CD4-positive, CD25-positive, alpha-beta regulatory T cell (primary cell): ENCODE data around the gene HK1. TPM values are rescaled to one million over a fixed set of nuclear protein-coding genes. Genes with fewer than 3 reads are reported as not detected.
A peak's percentile ranks its signal among the peaks of the same experiment; 100 is the strongest.

Experiments used
- ATAC-seq, 2 donors: fragments of 150-1000 bp; cut with Tn5 transposase; one replicate each; pipeline ENCODE4 v1.10.0; 2021; ENCODE audit warnings: low read depth in 2 of 2, moderate number of reproducible peaks in 2 of 2, moderate library complexity in 1 of 2
- DNase-seq, 3 donors: peaks; one replicate each; pipeline versions ENCODE4 v3.0.0 to v3.0.0-alpha.2; 2012 to 2022; ENCODE audit warnings: mixed read lengths in 1 of 3
- H3K27ac ChIP-seq: one replicate; pipeline ENCODE4 v1.7.0; 2013; ENCODE audit warnings: mild to moderate bottlenecking, low read length; ENCODE audit not compliant: insufficient read depth, poor library complexity, severe bottlenecking
- H3K27me3 ChIP-seq: one replicate; pipeline ENCODE4 v1.7.0; 2013; ENCODE audit warnings: low read length; ENCODE audit not compliant: control insufficient read depth, insufficient read depth
- H3K36me3 ChIP-seq: one replicate; pipeline ENCODE4 v1.7.0; 2013; ENCODE audit warnings: mild to moderate bottlenecking, low read length, moderate library complexity; ENCODE audit not compliant: control insufficient read depth, insufficient read depth
- H3K4me1 ChIP-seq: 2 replicates; pipeline ENCODE4 v1.7.0; 2013; ENCODE audit warnings: mild to moderate bottlenecking, low read length; ENCODE audit not compliant: insufficient read depth, control insufficient read depth, poor library complexity, severe bottlenecking
- H3K4me3 ChIP-seq: one replicate; pipeline ENCODE4 v1.7.0; 2013; ENCODE audit warnings: low read depth, mild to moderate bottlenecking, low read length, moderate library complexity
- H3K9me3 ChIP-seq, 2 experiments: 1 replicate in 1 of 2; 2 replicates in 1 of 2; pipeline ENCODE4 v1.7.0; 2013; ENCODE audit warnings: low read length in 2 of 2, mild to moderate bottlenecking in 1 of 2, moderate library complexity in 1 of 2; ENCODE audit not compliant: control insufficient read depth in 2 of 2
- H3K27ac Mint-ChIP-seq, 3 donors: one replicate each; pipeline ENCODE4 v1.8.0; 2020 to 2022; ENCODE audit warnings: mild to moderate bottlenecking in 3 of 3, mixed read lengths in 3 of 3, moderate library complexity in 2 of 3
- H3K27me3 Mint-ChIP-seq: one replicate; pipeline ENCODE4 v1.8.0; 2022; ENCODE audit warnings: mild to moderate bottlenecking, mixed read lengths
- H3K36me3 Mint-ChIP-seq: one replicate; pipeline ENCODE4 v1.8.0; 2020; ENCODE audit warnings: mixed read lengths
- H3K4me1 Mint-ChIP-seq, 4 donors: one replicate each; pipeline ENCODE4 v1.8.0; 2020 to 2022; ENCODE audit warnings: mixed read lengths in 4 of 4, mild to moderate bottlenecking in 1 of 4
- H3K4me3 Mint-ChIP-seq, 4 donors: one replicate each; pipeline ENCODE4 v1.8.0; 2020 to 2022; ENCODE audit warnings: mild to moderate bottlenecking in 4 of 4, mixed read lengths in 4 of 4, moderate library complexity in 3 of 4
- H3K9me3 Mint-ChIP-seq, 7 donors: one replicate each; pipeline ENCODE4 v1.8.0; 2020 to 2022; ENCODE audit warnings: mixed read lengths in 7 of 7, mild to moderate bottlenecking in 3 of 7, moderate library complexity in 2 of 7
- polyA plus RNA-seq, 4 donors: library from polyadenylated mRNA; unstranded; fragments of 300-500 nt; fragmentation: Illumina TruSeq; gene quantifications; one replicate each; pipeline ENCODE4 v1.2.3, GENCODE V29; 2021
- total RNA-seq: library from RNA; stranded (reverse); gene quantifications from one replicate; pipeline ENCODE4 v1.2.3, GENCODE V29; 2022

Gene HK1
- total and polyA plus RNA-seq, 5 donors from 2014 or later = 86.4 to 115 (median 102) TPM

DNA sequence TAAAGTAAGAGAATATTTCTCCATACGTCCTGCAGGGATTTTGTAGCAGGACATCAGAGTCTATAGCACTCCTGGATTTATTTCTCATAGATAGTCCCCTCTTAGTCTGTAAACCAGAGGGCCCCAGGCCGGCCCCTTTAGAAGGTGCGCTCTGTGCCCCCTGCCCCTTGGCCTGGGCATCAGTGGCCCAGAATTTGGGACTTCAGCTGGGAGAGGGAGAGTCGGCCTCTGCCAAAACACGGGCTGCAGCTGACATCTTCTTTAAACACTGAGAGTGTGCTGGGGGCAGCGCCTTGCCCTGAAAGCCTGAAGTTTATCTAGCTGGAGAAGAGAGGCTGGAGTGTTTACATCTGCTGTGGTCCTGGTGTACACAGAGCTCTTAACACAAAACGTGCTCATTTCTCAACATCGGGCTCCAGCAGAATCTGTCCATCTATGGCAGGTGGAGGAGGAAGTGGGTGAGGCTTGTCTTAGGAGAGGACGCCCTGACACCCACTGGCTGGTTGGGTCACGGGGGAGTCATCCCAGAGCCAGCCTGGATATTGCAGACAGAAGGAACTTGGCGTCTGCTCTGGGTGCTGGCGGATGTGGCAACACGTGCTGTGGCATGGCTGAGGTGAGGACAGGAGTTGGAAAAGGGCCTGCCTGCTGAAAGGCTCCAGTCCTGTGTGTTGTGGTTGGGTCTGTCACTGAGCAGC is 143.5 kb downstream of the HK1 start:
- Histone ChIP-seq H3K4me1 (peaks cover 34% of the 10 kb centered on the region), H3K36me3 (no peaks in the 10 kb centered on the region), H3K27ac (no peak overlapping the region), H3K9me3 (no peaks in the 10 kb centered on the region), H3K27me3 (no peaks in the 10 kb centered on the region), H3K4me3 (no peak overlapping the region)
- H3K4me1 Mint-ChIP-seq = peaks cover 12 to 47% (median 33%) of the 10 kb centered on the region in 4 donors
- ATAC-seq (no peak), DNase-seq (no peak)
- H3K27ac Mint-ChIP-seq = peak overlapping the region; percentile 43 to 87 (median 54)
- peaks cover 0 to 4% (median 0%) of the 10 kb centered on the region in 7 donors for H3K9me3 Mint-ChIP-seq
- no peak overlapping the region for H3K4me3 Mint-ChIP-seq
- H3K27me3 Mint-ChIP-seq = peaks cover 7% of the 10 kb centered on the region
- H3K36me3 Mint-ChIP-seq = no peaks in the 10 kb centered on the region

DNA sequence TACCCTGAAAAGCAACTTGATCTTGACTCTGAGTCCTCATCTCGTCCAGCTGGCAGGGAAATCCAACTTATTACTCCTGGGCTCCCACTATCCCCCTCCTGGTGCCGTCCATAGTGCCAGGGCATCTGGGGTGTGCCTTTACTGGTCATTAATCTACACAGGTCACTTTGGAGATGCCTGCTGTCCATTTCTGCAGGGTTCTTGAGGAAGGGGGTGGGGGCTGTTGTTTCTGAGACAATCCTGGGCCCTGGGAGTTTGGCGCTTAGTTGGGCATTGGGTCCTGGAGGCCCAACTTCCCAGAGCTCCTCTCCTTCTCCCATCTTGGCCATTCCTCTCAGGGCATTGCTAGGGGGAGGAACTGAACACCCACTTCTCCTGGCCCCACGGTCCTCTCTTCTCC is 144.4 kb downstream of the HK1 start:
- Mint-ChIP-seq H3K9me3 (peaks cover 0 to 4% (median 0%) of the 10 kb centered on the region in 7 donors), H3K36me3 (peaks cover 3% of the 10 kb centered on the region), H3K27me3 (peaks cover 7% of the 10 kb centered on the region), H3K4me1 (peaks cover 12 to 56% (median 39%) of the 10 kb centered on the region in 4 donors), H3K4me3 (no peak overlapping the region), H3K27ac (no peak overlapping the region)
- peaks cover 43% of the 10 kb centered on the region for H3K4me1 ChIP-seq
- ATAC-seq (no peak), DNase-seq (no peak)
- H3K27me3 ChIP-seq = no peaks in the 10 kb centered on the region
- H3K9me3 ChIP-seq = no peaks in the 10 kb centered on the region
- H3K27ac ChIP-seq = no peak overlapping the region
- no peaks in the 10 kb centered on the region for H3K36me3 ChIP-seq
- H3K4me3 ChIP-seq = no peak overlapping the region

DNA sequence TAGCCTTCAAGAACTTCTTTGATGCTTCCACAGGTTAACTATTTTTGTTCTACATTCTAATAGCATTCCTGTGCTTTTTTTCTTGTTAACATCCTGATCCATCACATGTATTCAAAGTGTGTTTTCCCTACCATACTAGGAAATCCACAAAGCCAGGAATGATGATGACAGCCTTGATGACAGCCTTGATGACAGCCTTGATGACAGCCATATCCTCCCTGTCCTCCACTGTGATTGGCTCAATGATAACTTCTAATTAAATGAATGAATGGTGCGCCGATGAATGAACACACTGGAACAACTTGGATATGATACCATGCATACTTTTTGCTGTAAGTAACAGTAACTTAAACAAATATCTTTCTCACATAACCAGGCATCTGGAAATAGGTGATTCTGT is 146.7 kb downstream of the HK1 start:
- peak overlapping the region; percentile 43 for H3K4me3 ChIP-seq
- H3K36me3 ChIP-seq = no peaks in the 10 kb centered on the region
- H3K27ac Mint-ChIP-seq = peak overlapping the region; percentile 93 to 96 (median 94)
- peaks cover 0 to 4% (median 0%) of the 10 kb centered on the region in 7 donors for H3K9me3 Mint-ChIP-seq
- peaks cover 7% of the 10 kb centered on the region for H3K27me3 Mint-ChIP-seq
- no peaks in the 10 kb centered on the region for H3K27me3 ChIP-seq
- H3K9me3 ChIP-seq = no peaks in the 10 kb centered on the region
- peak overlapping the region; percentile 89 for H3K27ac ChIP-seq
- peak overlapping the region in 3 of 4 donors; percentile 15 to 71 (median 19) for H3K4me3 Mint-ChIP-seq
- peaks cover 43% of the 10 kb centered on the region for H3K4me1 ChIP-seq
- H3K36me3 Mint-ChIP-seq = peaks cover 3% of the 10 kb centered on the region
- H3K4me1 Mint-ChIP-seq = peaks cover 19 to 65% (median 43%) of the 10 kb centered on the region in 4 donors
- no peak for ATAC-seq
- no peak for DNase-seq

DNA sequence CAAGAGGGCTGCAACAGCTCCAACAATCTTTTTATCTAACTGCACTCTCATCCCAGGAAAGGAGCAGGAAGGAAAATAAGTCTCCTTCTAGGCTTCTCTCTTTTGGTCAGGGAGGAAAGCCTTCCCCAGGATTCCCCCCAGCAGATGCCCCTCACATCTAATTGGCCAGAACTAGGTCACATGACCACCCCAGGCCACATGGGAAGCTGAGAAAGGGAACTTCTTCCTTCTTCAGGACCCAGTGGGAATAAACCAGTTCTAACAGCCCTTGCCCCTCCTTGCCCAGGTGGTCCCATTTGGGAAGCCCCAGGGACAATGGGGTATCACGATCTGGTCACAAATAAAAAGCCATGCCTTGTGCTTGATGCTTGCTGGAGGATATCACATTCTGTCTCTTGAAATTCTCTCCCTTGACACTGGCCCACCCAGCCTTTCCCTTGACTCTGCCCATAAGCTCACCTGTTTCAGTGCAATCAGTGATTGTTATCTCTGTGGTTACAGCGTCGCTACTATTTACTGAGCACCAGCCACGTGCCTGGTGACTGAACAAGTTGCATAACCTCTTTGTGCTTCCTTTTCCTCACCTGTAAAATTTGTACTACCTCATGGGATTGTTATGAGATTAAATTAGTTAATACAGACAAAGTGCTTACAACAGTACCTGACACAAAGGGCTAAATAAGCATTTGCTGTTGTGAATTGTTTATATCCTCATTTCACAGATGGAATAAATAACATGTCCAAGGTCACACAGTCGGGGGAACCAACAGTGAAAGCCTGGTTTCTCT is 147.4 kb downstream of the HK1 start:
- peaks cover 7% of the 10 kb centered on the region for H3K27me3 Mint-ChIP-seq
- DNase-seq (peak; percentile 50 to 88 (median 82)), ATAC-seq (peak; percentile 92 to 93)
- H3K36me3 ChIP-seq = no peaks in the 10 kb centered on the region
- H3K4me1 ChIP-seq = peaks cover 43% of the 10 kb centered on the region
- no peaks in the 10 kb centered on the region for H3K9me3 ChIP-seq
- peaks cover 3% of the 10 kb centered on the region for H3K36me3 Mint-ChIP-seq
- H3K4me1 Mint-ChIP-seq = peaks cover 19 to 65% (median 43%) of the 10 kb centered on the region in 4 donors
- H3K4me3 Mint-ChIP-seq = peak overlapping the region; percentile 53 to 71 (median 58)
- H3K9me3 Mint-ChIP-seq = peaks cover 0 to 4% (median 0%) of the 10 kb centered on the region in 7 donors
- H3K27me3 ChIP-seq = no peaks in the 10 kb centered on the region
- H3K4me3 ChIP-seq = peak overlapping the region; percentile 54
- peak overlapping the region; percentile 93 to 94 (median 94) for H3K27ac Mint-ChIP-seq
- H3K27ac ChIP-seq = peak overlapping the region; percentile 89

DNA sequence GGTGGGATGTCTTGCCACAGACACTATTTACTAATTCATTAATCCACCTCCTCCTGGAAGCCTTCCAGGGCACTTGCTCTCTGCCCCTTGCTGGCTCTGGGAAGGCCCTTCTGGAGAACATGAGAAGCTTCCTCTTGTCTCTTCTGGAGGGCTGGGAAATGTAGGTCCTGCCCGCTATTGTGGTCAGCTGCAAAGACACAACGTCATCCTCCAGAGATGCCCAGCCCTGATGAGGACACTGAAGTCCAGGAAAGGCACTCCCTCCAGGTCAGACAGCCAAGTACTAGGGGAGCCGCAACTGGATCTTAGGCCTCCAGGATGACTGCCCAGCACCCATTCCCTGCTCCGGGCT is 148.1 kb downstream of the HK1 start:
- Histone ChIP-seq H3K27me3 (no peaks in the 10 kb centered on the region), H3K4me1 (peaks cover 43% of the 10 kb centered on the region), H3K9me3 (no peaks in the 10 kb centered on the region), H3K36me3 (no peaks in the 10 kb centered on the region), H3K27ac (peak overlapping the region; percentile 89), H3K4me3 (peak overlapping the region; percentile 54)
- peaks cover 3% of the 10 kb centered on the region for H3K36me3 Mint-ChIP-seq
- peaks cover 0 to 4% (median 0%) of the 10 kb centered on the region in 7 donors for H3K9me3 Mint-ChIP-seq
- peak overlapping the region in 2 of 4 donors; percentile 53 to 63 for H3K4me3 Mint-ChIP-seq
- H3K27ac Mint-ChIP-seq = peak overlapping the region; percentile 93 to 94 (median 94)
- H3K27me3 Mint-ChIP-seq = peaks cover 7% of the 10 kb centered on the region
- ATAC-seq (no peak), DNase-seq (no peak)
- H3K4me1 Mint-ChIP-seq = peaks cover 19 to 65% (median 43%) of the 10 kb centered on the region in 4 donors

DNA sequence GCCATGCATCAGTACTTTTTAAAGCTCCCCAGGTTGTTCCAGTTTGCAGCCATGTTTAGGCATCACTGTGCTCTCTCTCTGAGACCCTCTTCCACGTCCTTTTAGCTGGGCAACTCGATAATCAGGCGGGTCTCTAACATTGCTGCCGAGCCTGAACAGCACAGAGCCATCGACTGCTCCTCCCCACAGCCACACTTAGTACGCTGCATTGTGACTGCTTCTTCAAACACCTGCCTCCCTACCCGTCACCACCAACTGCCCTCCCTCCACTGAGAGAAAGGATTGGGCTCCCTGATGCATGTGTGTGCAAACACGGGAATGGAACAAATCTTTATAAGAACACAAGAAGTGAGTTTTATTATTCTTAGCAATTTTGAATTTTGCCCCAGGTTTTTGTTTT is 149.9 kb downstream of the HK1 start:
- Mint-ChIP-seq H3K27ac (peak overlapping the region; percentile 77 to 94 (median 93)), H3K4me1 (peaks cover 19 to 51% (median 37%) of the 10 kb centered on the region in 4 donors)

DNA sequence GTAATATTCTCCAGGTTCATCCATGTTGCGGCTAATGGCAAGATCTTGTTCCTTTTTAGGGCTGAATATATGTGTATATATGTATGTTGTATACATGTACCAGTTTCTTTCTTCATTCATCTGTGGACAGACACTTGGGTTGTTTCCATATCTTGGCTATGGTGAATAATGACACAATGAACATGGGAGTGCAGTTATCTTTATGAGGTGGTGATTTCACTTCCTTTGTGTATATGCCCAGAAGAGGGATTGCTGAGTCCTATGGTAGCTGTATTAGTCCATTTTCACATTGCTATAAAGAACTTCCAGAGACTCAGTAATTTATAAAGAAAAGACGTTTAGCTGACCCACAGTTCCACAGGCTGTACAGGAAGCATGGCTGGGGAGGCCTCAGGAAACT is 155.9 kb downstream of the HK1 start:
- no peaks in the 10 kb centered on the region for H3K4me1 ChIP-seq
- no peak for ATAC-seq
- H3K4me1 Mint-ChIP-seq = no peaks in the 10 kb centered on the region

More for the DNA sequence above, 149.9 kb downstream of the HK1 start:
- Histone ChIP-seq H3K9me3 (no peaks in the 10 kb centered on the region), H3K36me3 (no peaks in the 10 kb centered on the region), H3K4me1 (peaks cover 43% of the 10 kb centered on the region), H3K27me3 (no peaks in the 10 kb centered on the region), H3K27ac (no peak overlapping the region), H3K4me3 (no peak overlapping the region)
- peaks cover 3% of the 10 kb centered on the region for H3K36me3 Mint-ChIP-seq
- H3K4me3 Mint-ChIP-seq = peak overlapping the region in 3 of 4 donors; percentile 33 to 83 (median 60)
- H3K9me3 Mint-ChIP-seq = peaks cover 0 to 4% (median 0%) of the 10 kb centered on the region in 7 donors
- H3K27me3 Mint-ChIP-seq = no peaks in the 10 kb centered on the region
- DNase-seq (no peak), ATAC-seq (no peak)

More for the DNA sequence above, 155.9 kb downstream of the HK1 start:
- peaks cover 5% of the 10 kb centered on the region for H3K27me3 Mint-ChIP-seq
- no peak for DNase-seq
- H3K27ac Mint-ChIP-seq = no peak overlapping the region
- no peak overlapping the region for H3K4me3 Mint-ChIP-seq
- H3K9me3 Mint-ChIP-seq = no peaks in the 10 kb centered on the region
- no peak overlapping the region for H3K27ac ChIP-seq
- no peaks in the 10 kb centered on the region for H3K36me3 Mint-ChIP-seq
- H3K36me3 ChIP-seq = no peaks in the 10 kb centered on the region
- no peak overlapping the region for H3K4me3 ChIP-seq
- no peaks in the 10 kb centered on the region for H3K27me3 ChIP-seq
- no peaks in the 10 kb centered on the region for H3K9me3 ChIP-seq
